HG02943 (cell line): ENCODE measurements around the gene P2RY6.

ENCODE experiments used
- ATAC-seq: cut with Tn5 transposase; IDR thresholded peaks from one replicate; pipeline ENCODE4 v1.9.1; 2021; ENCODE audit warnings: mild to moderate bottlenecking, low read depth, moderate library complexity; ENCODE audit not compliant: unreplicated experiment

Gene P2RY6

GRCh38 chr11:73312851-73313327 lies 40.8 kb downstream of the P2RY6 start:
- ATAC-seq: no peak

- no peak for ATAC-seq
Measured at GRCh38 chr11:73313652-73314051, 41.5 kb downstream of the P2RY6 start.

GRCh38 chr11:73314117-73314961 lies 42.2 kb downstream of the P2RY6 start:
- ATAC-seq: no peak

- no peak for ATAC-seq
Measured at GRCh38 chr11:73315293-73316020, 43.3 kb downstream of the P2RY6 start.

- ATAC-seq: no peak
Measured at GRCh38 chr11:73316422-73316821, 44.3 kb downstream of the P2RY6 start.

- no peak for ATAC-seq
Measured at GRCh38 chr11:73317373-73317772, 45.2 kb downstream of the P2RY6 start.

- no peak for ATAC-seq
Measured at GRCh38 chr11:73317803-73318202, 45.7 kb downstream of the P2RY6 start.

- no peak for ATAC-seq
Measured at GRCh38 chr11:73318501-73319011, 46.4 kb downstream of the P2RY6 start.

GRCh38 chr11:73320763-73321603 lies 48.8 kb downstream of the P2RY6 start:
- no peak for ATAC-seq

GRCh38 chr11:73321604-73322381 lies 49.7 kb downstream of the P2RY6 start:
- no peak for ATAC-seq

- no peak for ATAC-seq
Measured at GRCh38 chr11:73322382-73323306, 50.5 kb downstream of the P2RY6 start.

GRCh38 chr11:73323464-73323863 lies 51.3 kb downstream of the P2RY6 start:
- no peak for ATAC-seq

GRCh38 chr11:73324116-73324515 lies 52.0 kb downstream of the P2RY6 start:
- ATAC-seq: no peak

- no peak for ATAC-seq
Measured at GRCh38 chr11:73324665-73325035, 52.5 kb downstream of the P2RY6 start.

- peak; percentile 51 for ATAC-seq
Measured at GRCh38 chr11:73325036-73325981, 53.2 kb downstream of the P2RY6 start.

GRCh38 chr11:73326929-73327811 lies 55.0 kb downstream of the P2RY6 start:
- no peak for ATAC-seq
